ENCODE data around the gene HES4.

The HES4 gene

DNA sequence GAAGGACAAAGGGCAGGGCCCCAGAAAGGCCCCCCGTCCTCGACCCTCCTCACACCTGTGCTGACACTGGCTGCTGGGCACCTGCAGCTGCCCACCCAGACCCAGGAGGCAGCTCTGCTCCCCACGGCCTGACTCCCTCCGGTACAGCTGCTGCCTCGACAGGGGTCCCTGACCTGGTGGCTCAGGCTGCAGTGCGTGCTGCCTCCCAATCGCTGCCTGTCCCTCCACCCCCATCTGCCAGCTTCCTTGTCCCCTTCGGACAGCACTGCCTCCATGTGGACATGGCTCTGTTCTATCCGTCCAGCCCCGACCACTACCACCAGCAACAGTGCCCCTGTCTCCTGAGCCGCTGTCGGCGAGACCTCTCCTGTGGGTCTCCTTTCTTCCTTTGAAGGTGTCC lies 45.0 kb downstream of the HES4 start:
- Histone ChIP-seq H3K27ac (ENCODE audit: low read depth, low read length, poor library complexity, severe bottlenecking) (no peak overlapping the region), H4K20me1 (ENCODE audit: insufficient read depth, low read length) (no peaks in the 10 kb centered on the region)

DNA sequence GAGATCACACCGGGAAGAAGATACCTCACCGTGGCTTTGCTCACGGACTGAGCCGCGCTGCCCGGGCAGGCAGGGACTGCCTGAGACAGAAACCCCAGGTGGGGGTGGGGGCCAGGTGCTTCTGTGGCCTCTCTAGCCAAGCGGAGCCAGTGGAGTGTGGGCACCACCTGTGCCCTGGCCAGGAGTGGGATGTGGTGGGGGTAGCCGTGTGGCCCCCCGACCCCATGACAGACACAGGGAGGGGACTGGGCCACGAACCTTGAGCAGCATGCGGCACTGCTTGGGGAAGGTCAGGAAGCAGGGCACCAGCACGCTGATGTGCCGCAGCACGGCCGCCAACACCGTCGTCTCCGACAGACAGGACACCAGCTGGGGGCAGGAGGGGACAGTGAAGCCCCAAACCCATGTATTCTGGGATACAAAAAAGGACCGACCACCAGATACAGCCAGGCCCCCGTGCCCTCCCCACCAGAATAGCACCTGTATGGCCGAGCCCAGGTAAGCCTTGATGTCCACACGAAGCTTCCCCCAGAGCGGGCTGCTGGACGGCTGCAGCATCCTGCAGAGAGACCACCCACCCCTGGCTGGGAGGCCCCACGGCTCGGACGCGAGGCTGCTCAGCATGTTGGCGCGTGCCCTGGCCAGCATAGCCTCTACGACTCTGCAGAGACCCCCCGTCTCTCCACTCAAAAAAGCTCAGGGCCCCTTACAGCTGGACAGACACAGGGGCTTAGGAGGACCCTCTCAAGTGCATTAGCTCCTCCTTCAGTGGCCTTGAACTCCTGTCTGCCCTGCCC lies 46.2 kb downstream of the HES4 start:
- H3K79me2 ChIP-seq (ENCODE audit: insufficient read depth, low read length): peaks cover 10% of the 10 kb centered on the region
- no peaks in the 10 kb centered on the region for H4K20me1 ChIP-seq (ENCODE audit: insufficient read depth, low read length)
- no peak overlapping the region for H3K4me2 ChIP-seq (ENCODE audit: low read length)
- H3K27ac ChIP-seq (ENCODE audit: low read depth, low read length, poor library complexity, severe bottlenecking): no peak overlapping the region
- H2AFZ ChIP-seq (ENCODE audit: low read length): no peak overlapping the region
- no peak overlapping the region for H3K9ac ChIP-seq (ENCODE audit: low read length)
- H3K27me3 ChIP-seq (ENCODE audit: insufficient read depth, low read length): no peaks in the 10 kb centered on the region
- no peaks in the 10 kb centered on the region for H3F3A ChIP-seq (ENCODE audit: insufficient read depth, low read length)
- H3K9me2 ChIP-seq (ENCODE audit: low read depth, low read length): no peaks in the 10 kb centered on the region
- no peak overlapping the region for H3K4me3 ChIP-seq (ENCODE audit: low read depth, low read length, poor library complexity, severe bottlenecking)
- H3K36me3 ChIP-seq (ENCODE audit: insufficient read depth, low read length): peaks cover 83% of the 10 kb centered on the region
- no peaks in the 10 kb centered on the region for H3K9me3 ChIP-seq (ENCODE audit: low read length)
- TF ChIP-seq, protein P1, sequence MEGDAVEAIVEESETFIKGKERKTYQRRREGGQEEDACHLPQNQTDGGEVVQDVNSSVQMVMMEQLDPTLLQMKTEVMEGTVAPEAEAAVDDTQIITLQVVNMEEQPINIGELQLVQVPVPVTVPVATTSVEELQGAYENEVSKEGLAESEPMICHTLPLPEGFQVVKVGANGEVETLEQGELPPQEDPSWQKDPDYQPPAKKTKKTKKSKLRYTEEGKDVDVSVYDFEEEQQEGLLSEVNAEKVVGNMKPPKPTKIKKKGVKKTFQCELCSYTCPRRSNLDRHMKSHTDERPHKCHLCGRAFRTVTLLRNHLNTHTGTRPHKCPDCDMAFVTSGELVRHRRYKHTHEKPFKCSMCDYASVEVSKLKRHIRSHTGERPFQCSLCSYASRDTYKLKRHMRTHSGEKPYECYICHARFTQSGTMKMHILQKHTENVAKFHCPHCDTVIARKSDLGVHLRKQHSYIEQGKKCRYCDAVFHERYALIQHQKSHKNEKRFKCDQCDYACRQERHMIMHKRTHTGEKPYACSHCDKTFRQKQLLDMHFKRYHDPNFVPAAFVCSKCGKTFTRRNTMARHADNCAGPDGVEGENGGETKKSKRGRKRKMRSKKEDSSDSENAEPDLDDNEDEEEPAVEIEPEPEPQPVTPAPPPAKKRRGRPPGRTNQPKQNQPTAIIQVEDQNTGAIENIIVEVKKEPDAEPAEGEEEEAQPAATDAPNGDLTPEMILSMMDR (IDR thresholded peaks at IDR 0.05; ENCODE audit: low read length): no peak
- TF ChIP-seq EZH2 (IDR thresholded peaks at IDR 0.05; ENCODE audit: borderline replicate concordance, low read length): no peak
- H3K4me1 ChIP-seq (ENCODE audit: insufficient read depth, low read length, severe bottlenecking): peaks cover 12% of the 10 kb centered on the region

More for the DNA sequence above, 45.0 kb downstream of the HES4 start:
- peaks cover 71% of the 10 kb centered on the region for H3K36me3 ChIP-seq (ENCODE audit: insufficient read depth, low read length)
- TF ChIP-seq EZH2 (IDR thresholded peaks at IDR 0.05; ENCODE audit: borderline replicate concordance, low read length): no peak
- TF ChIP-seq, protein P1 (IDR thresholded peaks at IDR 0.05; ENCODE audit: low read length): no peak
- H3K4me1 ChIP-seq (ENCODE audit: insufficient read depth, low read length, severe bottlenecking): peaks cover 16% of the 10 kb centered on the region
- no peaks in the 10 kb centered on the region for H3K9me2 ChIP-seq (ENCODE audit: low read depth, low read length)
- no peak overlapping the region for H3K9ac ChIP-seq (ENCODE audit: low read length)
- H3K79me2 ChIP-seq (ENCODE audit: insufficient read depth, low read length): peaks cover 12% of the 10 kb centered on the region
- H3K4me3 ChIP-seq (ENCODE audit: low read depth, low read length, poor library complexity, severe bottlenecking): no peak overlapping the region
- H3F3A ChIP-seq (ENCODE audit: insufficient read depth, low read length): no peaks in the 10 kb centered on the region
- no peaks in the 10 kb centered on the region for H3K27me3 ChIP-seq (ENCODE audit: insufficient read depth, low read length)
- no peak overlapping the region for H3K4me2 ChIP-seq (ENCODE audit: low read length)
- H2AFZ ChIP-seq (ENCODE audit: low read length): no peak overlapping the region
- H3K9me3 ChIP-seq (ENCODE audit: low read length): no peaks in the 10 kb centered on the region

DNA sequence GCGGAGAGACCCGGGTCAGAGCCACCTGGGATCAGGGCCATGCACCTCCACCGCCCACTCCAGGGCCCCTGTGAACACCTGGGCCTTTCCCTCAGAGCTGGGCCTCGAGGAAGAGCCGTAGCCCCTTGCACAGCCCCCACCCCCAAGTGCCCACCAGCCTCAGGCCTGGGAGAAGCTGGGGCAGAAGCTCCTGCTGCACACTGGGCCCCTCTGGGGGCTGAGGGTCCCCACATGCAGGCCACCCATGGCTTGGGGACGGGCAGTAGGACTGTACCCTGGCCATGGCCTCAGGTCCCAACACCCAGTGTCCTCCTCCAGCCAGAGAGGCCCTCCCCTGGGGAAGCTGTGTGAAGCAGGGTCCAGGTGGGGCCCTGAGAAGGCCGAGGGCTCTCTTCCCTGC lies 47.3 kb downstream of the HES4 start:
- Histone ChIP-seq H3K36me3 (ENCODE audit: insufficient read depth, low read length) (peaks cover 94% of the 10 kb centered on the region), H3K9ac (ENCODE audit: low read length) (no peak overlapping the region), H3K4me2 (ENCODE audit: low read length) (no peak overlapping the region), H4K20me1 (ENCODE audit: insufficient read depth, low read length) (no peaks in the 10 kb centered on the region), H3F3A (ENCODE audit: insufficient read depth, low read length) (no peaks in the 10 kb centered on the region), H3K27me3 (ENCODE audit: insufficient read depth, low read length) (no peaks in the 10 kb centered on the region), H3K27ac (ENCODE audit: low read depth, low read length, poor library complexity, severe bottlenecking) (no peak overlapping the region), H3K9me3 (ENCODE audit: low read length) (no peaks in the 10 kb centered on the region), H3K4me3 (ENCODE audit: low read depth, low read length, poor library complexity, severe bottlenecking) (no peak overlapping the region), H3K9me2 (ENCODE audit: low read depth, low read length) (no peaks in the 10 kb centered on the region), H3K79me2 (ENCODE audit: insufficient read depth, low read length) (peaks cover 1% of the 10 kb centered on the region; the same call in 1 of the 2 replicates), H3K4me1 (ENCODE audit: insufficient read depth, low read length, severe bottlenecking) (peaks cover 4% of the 10 kb centered on the region), H2AFZ (ENCODE audit: low read length) (no peak overlapping the region)
- TF ChIP-seq, protein P1 (IDR thresholded peaks at IDR 0.05; ENCODE audit: low read length): no peak
- TF ChIP-seq EZH2 (IDR thresholded peaks at IDR 0.05; ENCODE audit: borderline replicate concordance, low read length): no peak

All from OCI-LY1 (cell line).